AG10803 (cell line): Measurements from ENCODE around the gene IFI30.
A peak's percentile ranks its signal among the peaks of the same experiment; 100 is the strongest.

Source experiments
- DNase-seq: peaks from one replicate; pipeline ENCODE4 v3.0.0; 2010; ENCODE audit warnings: low read depth
- H3K4me3 ChIP-seq: 2 replicates; pipeline ENCODE4 v1.5.1; 2011; ENCODE audit warnings: mild to moderate bottlenecking, low read length, control low read depth
- CTCF ChIP-seq: conservative IDR thresholded peaks from 2 replicates; pipeline ENCODE4 v1.5.1; 2011; ENCODE audit warnings: mild to moderate bottlenecking, low read length, control low read depth, inconsistent platforms

The IFI30 gene

GRCh38 chr19:18194554-18195238 is 21.1 kb downstream of the IFI30 start:
- DNase-seq = no peak

GRCh38 chr19:18196511-18196845 is 22.9 kb downstream of the IFI30 start:
- no peak overlapping the region for H3K4me3 ChIP-seq
- no peak for DNase-seq
- no peak for TF ChIP-seq CTCF

More at GRCh38 chr19:18194554-18195238, 21.1 kb downstream of the IFI30 start:
- peak overlapping the region; percentile 78 for H3K4me3 ChIP-seq
- TF ChIP-seq CTCF = no peak

DNA sequence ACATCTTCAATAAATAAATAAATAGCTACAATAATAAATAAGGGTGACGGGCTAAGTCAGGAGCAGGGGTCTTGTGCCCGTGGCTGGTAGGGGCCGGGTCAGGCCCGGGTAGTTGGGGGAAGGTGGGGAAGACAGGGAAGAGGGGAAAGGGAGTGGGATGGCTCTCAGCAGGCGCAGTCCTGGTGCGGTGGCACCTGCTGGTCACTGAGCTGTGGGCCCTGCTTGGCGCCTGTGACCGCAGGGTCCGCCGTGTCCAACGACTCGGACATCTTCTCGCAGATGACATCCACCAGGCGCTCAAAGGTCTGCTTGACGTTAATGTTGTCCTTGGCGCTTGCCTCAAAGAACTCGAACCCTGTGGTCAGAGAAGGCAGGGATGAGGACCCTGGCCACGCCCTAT is 23.7 kb downstream of the IFI30 start:
- no peak for DNase-seq
- H3K4me3 ChIP-seq = no peak overlapping the region
- TF ChIP-seq CTCF = no peak

DNA sequence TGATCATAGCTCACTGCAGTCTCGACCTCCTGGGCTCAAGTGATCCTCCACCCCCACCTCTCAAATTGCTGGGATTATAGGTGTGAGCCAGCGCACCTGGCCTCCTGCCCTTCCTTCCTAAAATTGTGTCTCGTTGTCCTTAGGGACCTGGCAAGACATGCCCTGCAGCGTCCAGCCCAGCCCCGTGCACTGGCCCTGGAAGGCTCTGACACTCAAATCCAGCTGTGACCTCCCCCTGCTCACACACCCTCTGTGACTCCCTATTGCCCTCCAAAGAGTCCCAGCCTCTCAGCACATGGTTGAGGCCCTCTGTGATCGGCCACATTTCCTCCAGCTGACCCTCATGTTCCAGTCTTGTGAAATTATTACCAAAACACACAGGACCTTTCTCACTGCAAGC is 24.3 kb downstream of the IFI30 start:
- no peak overlapping the region for H3K4me3 ChIP-seq
- DNase-seq = no peak
- TF ChIP-seq CTCF = no peak

- no peak for DNase-seq
These were observed 24.8 kb downstream of the IFI30 start for GRCh38 chr19:18198374-18198773.

DNA sequence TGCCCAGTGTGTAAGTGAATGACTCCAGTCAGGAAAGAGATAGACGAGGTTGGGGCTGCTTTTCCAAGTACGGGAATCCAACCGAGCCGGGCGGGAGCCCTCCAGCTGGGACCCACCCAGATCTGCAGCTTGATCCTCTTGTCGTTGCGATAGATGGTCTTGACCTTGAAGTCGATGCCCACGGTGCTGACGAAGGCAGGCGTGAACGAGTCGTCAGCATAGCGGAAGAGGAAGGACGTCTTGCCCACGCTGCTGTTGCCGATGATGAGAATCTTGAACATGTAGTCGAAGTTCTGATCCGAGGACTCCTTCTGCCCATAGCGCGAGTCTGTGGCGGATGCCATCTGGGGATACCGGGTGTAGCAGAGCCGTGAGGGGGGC is 28.8 kb downstream of the IFI30 start:
- no peak for DNase-seq
- H3K4me3 ChIP-seq = no peak overlapping the region
- TF ChIP-seq CTCF = no peak

More at GRCh38 chr19:18198374-18198773, 24.8 kb downstream of the IFI30 start:
- no peak overlapping the region for H3K4me3 ChIP-seq
- TF ChIP-seq CTCF = no peak

DNA sequence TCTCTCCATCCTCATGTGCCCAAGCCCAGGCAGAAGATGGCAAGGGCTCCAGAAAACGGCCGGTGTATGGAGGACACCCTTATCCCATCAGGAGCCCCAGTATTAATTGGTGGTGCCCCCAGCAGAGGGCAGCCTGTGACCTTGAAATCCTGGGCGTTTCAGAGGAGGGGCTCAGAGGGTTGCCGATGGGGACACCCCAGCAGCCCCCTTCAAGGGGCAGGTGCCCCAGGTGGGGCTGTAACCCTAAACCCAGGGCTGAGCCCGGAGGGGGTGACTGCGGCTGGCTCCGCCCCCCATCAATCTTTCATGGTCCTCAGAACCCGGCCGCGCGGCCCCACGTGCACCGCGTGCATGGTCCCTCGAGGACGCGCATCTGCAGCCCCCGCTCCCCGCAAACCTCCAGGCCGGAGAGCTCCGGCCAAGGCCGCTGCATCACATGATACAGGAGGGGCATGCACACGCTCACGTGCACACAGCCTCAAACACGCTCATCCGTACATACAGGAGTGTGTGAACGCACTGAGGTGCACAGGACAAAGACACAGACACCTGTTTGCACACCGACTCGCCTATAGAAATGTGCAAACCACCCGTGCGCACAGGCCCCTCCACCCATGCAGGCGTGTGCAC is 29.3 kb downstream of the IFI30 start:
- peak; percentile 28 for TF ChIP-seq CTCF
- peak overlapping the region; percentile 82 for H3K4me3 ChIP-seq
- DNase-seq = no peak
